ENCODE measurements around the gene NELFCD. TPM values are rescaled to one million over a fixed set of nuclear protein-coding genes. Genes with fewer than 3 reads are reported as not detected.

Gene NELFCD
- polyA plus RNA-seq, 3 donors from 2014 or later = 67.1 to 104 (median 71.7) TPM

- Mint-ChIP-seq H3K36me3 (peaks cover 24 to 56% (median 25%) of the 10 kb centered on the region in 3 donors), H3K4me3 (no peak overlapping the region), H3K9me3 (no peaks in the 10 kb centered on the region), H3K27ac (peak overlapping the region in 2 of 6 donors; percentile 17 to 56), H3K27me3 (ENCODE audit: low read depth in 3 of 3) (peaks cover 0 to 1% (median 0%) of the 10 kb centered on the region in 3 donors), H3K4me1 (no peaks in the 10 kb centered on the region)
- DNase-seq = no peak
Measured at GRCh38 chr20:58992911-58993310, 11.9 kb downstream of the NELFCD start.

GRCh38 chr20:58993332-58994248, 12.5 kb downstream of the NELFCD start:
- no peaks in the 10 kb centered on the region for H3K4me1 Mint-ChIP-seq
- peak overlapping the region in 1 of 6 donors; percentile 22 for H3K27ac Mint-ChIP-seq
- no peak for DNase-seq
- H3K4me3 Mint-ChIP-seq = no peak overlapping the region
- no peaks in the 10 kb centered on the region for H3K9me3 Mint-ChIP-seq
- peaks cover 0 to 1% (median 0%) of the 10 kb centered on the region in 3 donors for H3K27me3 Mint-ChIP-seq (ENCODE audit: low read depth in 3 of 3)
- peaks cover 24 to 53% (median 25%) of the 10 kb centered on the region in 3 donors for H3K36me3 Mint-ChIP-seq

DNA sequence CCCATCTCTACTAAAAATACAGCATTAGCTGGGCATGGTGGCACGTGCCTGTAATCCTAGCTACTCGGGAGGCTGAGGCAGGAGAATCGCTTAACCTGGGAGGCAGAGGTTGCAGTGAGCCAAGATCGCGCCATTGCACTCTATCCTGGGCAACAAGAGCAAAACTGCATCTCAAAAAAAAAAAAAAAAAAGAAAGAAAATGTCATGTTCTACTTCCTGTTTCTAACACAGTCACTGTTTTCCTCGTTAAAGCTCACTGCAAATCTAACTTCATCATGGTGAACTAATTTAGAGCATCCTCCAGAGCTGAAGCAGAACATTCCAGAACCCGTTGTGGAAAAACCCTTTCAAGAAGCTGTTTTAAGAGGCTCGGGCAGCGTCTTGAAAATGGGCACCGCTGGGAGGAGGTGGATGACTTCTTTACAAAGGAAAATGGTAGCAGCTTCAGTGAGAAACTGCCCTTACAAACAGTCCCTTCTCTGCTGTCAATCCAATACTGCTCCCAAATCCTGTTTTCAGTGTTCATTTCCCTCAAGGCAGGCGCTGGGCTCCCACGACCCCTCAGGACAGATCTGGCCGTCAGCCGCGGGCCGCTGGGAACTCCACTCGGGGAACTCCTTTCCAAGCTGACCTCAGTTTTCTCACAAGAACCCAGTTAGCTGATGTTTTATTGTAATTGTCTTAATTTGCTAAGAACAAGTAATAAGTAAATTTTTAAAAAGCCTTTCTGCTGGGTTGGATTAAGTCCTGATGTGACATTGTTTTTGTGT, 13.5 kb downstream of the NELFCD start:
- Mint-ChIP-seq H3K9me3 (no peaks in the 10 kb centered on the region), H3K36me3 (peaks cover 18 to 45% (median 18%) of the 10 kb centered on the region in 3 donors), H3K27me3 (ENCODE audit: low read depth in 3 of 3) (peaks cover 0 to 3% (median 0%) of the 10 kb centered on the region in 3 donors), H3K4me3 (no peak overlapping the region), H3K4me1 (no peaks in the 10 kb centered on the region), H3K27ac (peak overlapping the region in 1 of 6 donors; percentile 22)
- no peak for DNase-seq

- peaks cover 15 to 42% (median 15%) of the 10 kb centered on the region in 3 donors for H3K36me3 Mint-ChIP-seq
- DNase-seq = no peak
- no peaks in the 10 kb centered on the region for H3K4me1 Mint-ChIP-seq
- H3K4me3 Mint-ChIP-seq = no peak overlapping the region
- H3K9me3 Mint-ChIP-seq = no peaks in the 10 kb centered on the region
- peaks cover 0 to 3% (median 0%) of the 10 kb centered on the region in 3 donors for H3K27me3 Mint-ChIP-seq (ENCODE audit: low read depth in 3 of 3)
- H3K27ac Mint-ChIP-seq = peak overlapping the region in 2 of 6 donors; percentile 34 to 63
Measured at GRCh38 chr20:58995461-58996225, 14.6 kb downstream of the NELFCD start.

DNA sequence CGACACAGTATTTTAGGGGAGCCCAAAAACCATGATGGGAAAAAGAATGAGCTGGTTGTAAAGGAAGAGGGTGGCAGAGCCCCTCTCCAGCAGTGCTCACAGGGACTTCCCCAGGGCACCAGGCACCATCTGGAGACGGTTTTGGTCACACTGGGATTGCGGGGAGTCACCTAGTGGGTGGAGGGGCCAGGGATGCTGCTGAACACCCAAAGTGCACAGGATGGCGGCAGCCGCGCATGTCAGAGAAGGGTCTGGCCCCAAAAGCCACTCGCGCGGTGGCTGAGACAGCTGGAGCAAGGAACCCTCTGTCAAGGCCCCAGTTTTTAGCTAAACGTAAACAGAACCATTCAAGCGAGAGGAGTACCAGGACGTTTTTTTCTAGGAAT, 15.2 kb downstream of the NELFCD start:
- no peaks in the 10 kb centered on the region for H3K9me3 Mint-ChIP-seq
- no peak overlapping the region for H3K4me3 Mint-ChIP-seq
- H3K36me3 Mint-ChIP-seq = peaks cover 15 to 40% (median 15%) of the 10 kb centered on the region in 3 donors
- H3K27me3 Mint-ChIP-seq (ENCODE audit: low read depth in 3 of 3) = peaks cover 0 to 3% (median 0%) of the 10 kb centered on the region in 3 donors
- no peaks in the 10 kb centered on the region for H3K4me1 Mint-ChIP-seq
- no peak overlapping the region for H3K27ac Mint-ChIP-seq
- DNase-seq = no peak

DNA sequence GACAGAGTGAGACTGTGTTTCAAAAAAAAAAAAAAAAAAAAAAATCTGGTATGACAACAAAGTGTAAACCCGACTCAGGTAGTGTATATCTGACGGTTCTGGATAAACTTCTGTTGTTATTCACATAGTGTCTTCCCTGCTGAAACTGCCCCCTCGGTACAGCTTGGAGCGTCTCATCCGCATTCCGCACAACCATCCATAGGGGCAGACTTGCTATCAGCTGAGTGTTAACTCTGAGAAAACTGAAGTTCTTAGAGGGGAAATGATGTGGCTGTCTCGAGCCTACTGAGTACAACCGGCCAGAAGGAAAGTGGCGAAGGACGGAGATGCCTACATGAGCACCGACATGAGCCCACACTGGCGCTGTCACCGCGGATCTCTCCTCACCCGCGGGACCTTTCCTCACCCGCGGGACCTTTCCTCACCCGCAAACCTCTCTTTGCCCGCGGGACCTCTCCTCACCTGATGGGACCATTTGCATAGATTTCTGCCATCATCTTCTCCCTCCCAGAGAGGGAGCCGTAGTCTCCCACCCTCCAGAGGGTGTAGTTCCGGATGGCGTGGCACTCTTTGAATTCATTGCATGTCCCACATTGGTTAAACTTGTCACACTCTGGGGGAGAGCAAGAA, 16.2 kb downstream of the NELFCD start:
- H3K27me3 Mint-ChIP-seq (ENCODE audit: low read depth in 3 of 3) = peaks cover 0 to 1% (median 0%) of the 10 kb centered on the region in 3 donors
- DNase-seq = no peak
- peak overlapping the region in 1 of 6 donors; percentile 45 for H3K27ac Mint-ChIP-seq
- peaks cover 8 to 33% (median 11%) of the 10 kb centered on the region in 3 donors for H3K36me3 Mint-ChIP-seq
- H3K4me1 Mint-ChIP-seq = peaks cover 0 to under 1% of the 10 kb centered on the region in 2 donors
- H3K4me3 Mint-ChIP-seq = no peak overlapping the region
- H3K9me3 Mint-ChIP-seq = no peaks in the 10 kb centered on the region

DNA sequence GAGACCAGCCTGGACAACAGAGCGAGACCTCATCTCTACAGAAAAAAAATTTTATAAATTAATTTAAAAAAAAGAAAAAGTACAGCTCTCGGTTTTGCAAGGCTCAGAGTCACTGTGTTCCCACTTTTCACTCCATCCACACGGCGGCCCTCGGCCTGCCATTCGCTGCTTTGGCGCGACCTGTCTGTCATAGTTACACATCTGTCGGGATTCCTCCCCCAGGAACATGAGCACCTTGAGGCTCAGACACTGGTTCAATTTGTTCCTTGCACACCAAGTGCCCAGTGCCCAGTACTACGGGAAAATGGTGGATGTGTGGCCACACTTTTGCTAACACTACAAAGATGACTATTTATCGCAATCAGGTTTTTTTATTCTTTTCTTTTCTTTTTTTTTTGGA, 17.6 kb downstream of the NELFCD start:
- Mint-ChIP-seq H3K36me3 (peaks cover 8 to 23% (median 11%) of the 10 kb centered on the region in 3 donors), H3K4me3 (no peak overlapping the region), H3K9me3 (no peaks in the 10 kb centered on the region), H3K4me1 (peaks cover 7 to 8% of the 10 kb centered on the region in 2 donors), H3K27me3 (ENCODE audit: low read depth in 3 of 3) (peaks cover 0 to 1% (median 0%) of the 10 kb centered on the region in 3 donors), H3K27ac (no peak overlapping the region)
- DNase-seq = no peak

DNA sequence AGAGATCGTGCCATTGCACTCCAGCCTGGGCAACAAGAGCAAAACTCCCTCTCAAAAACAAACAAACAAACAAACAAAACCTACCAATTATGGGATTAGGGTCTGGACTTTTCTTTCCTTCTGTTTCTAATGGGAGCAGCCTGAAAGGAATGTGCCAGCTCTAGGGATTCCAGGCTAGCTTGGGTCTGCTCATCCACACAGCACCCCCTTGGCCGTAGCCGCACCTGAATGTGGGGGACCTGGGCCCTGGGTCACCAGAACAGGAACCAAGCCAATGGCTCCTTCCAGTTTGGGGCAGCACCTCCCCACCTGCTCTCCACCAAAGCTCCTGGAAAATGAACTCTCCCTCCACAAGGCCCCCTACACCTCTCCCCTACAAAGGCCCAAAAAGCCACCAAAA, 19.3 kb downstream of the NELFCD start:
- H3K36me3 Mint-ChIP-seq = peaks cover 6 to 18% (median 8%) of the 10 kb centered on the region in 3 donors
- peaks cover 0 to 2% (median 1%) of the 10 kb centered on the region in 3 donors for H3K27me3 Mint-ChIP-seq (ENCODE audit: low read depth in 3 of 3)
- no peak overlapping the region for H3K27ac Mint-ChIP-seq
- no peaks in the 10 kb centered on the region for H3K9me3 Mint-ChIP-seq
- H3K4me3 Mint-ChIP-seq = no peak overlapping the region
- H3K4me1 Mint-ChIP-seq = peaks cover 23 to 24% of the 10 kb centered on the region in 2 donors
- no peak for DNase-seq

DNA sequence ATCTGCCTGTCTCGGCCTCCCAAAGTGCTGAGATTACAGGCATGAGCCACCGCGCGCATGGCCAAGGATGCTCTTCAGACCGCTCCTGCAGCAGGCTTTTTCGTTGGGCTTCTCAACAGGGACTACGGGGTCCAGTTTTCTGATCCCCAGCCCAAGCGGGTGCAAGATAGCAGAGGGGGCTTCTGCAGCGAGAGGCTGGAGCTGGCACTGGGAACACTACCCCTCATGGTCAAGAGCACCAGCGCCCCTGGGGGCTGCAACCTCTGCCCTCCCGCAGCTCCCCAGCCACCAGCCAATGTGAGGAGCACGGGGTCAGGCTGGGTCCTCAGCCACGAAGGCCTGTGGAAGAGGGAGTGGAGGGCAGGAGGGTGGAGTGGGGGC, 20.0 kb downstream of the NELFCD start:
- Mint-ChIP-seq H3K9me3 (no peaks in the 10 kb centered on the region), H3K27ac (no peak overlapping the region), H3K36me3 (peaks cover 0 to 12% (median 3%) of the 10 kb centered on the region in 3 donors), H3K4me3 (no peak overlapping the region), H3K27me3 (ENCODE audit: low read depth in 3 of 3) (peaks cover 0 to 2% (median 1%) of the 10 kb centered on the region in 3 donors), H3K4me1 (peaks cover 31 to 32% of the 10 kb centered on the region in 2 donors)
- no peak for DNase-seq

GRCh38 chr20:59001449-59002171, 20.6 kb downstream of the NELFCD start:
- Mint-ChIP-seq H3K27me3 (ENCODE audit: low read depth in 3 of 3) (peaks cover 0 to 2% (median 1%) of the 10 kb centered on the region in 3 donors), H3K9me3 (no peaks in the 10 kb centered on the region), H3K36me3 (peaks cover 0 to 10% (median 2%) of the 10 kb centered on the region in 3 donors), H3K4me1 (peaks cover 33 to 34% of the 10 kb centered on the region in 2 donors), H3K27ac (no peak overlapping the region), H3K4me3 (no peak overlapping the region)
- no peak for DNase-seq

- peaks cover 33 to 34% of the 10 kb centered on the region in 2 donors for H3K4me1 Mint-ChIP-seq
- no peak overlapping the region for H3K4me3 Mint-ChIP-seq
- peaks cover 0 to 2% (median 1%) of the 10 kb centered on the region in 3 donors for H3K27me3 Mint-ChIP-seq (ENCODE audit: low read depth in 3 of 3)
- H3K9me3 Mint-ChIP-seq = no peaks in the 10 kb centered on the region
- peaks cover 0 to 4% (median 0%) of the 10 kb centered on the region in 3 donors for H3K36me3 Mint-ChIP-seq
- H3K27ac Mint-ChIP-seq = peak overlapping the region in 1 of 6 donors; percentile 53
- no peak for DNase-seq
Measured at GRCh38 chr20:59002388-59002787, 21.3 kb downstream of the NELFCD start.

GRCh38 chr20:59002874-59003399, 21.9 kb downstream of the NELFCD start:
- peaks cover 33 to 36% of the 10 kb centered on the region in 2 donors for H3K4me1 Mint-ChIP-seq
- peaks cover 0 to 2% (median 1%) of the 10 kb centered on the region in 3 donors for H3K27me3 Mint-ChIP-seq (ENCODE audit: low read depth in 3 of 3)
- no peak overlapping the region for H3K4me3 Mint-ChIP-seq
- H3K36me3 Mint-ChIP-seq = no peaks in the 10 kb centered on the region
- no peak for DNase-seq
- H3K27ac Mint-ChIP-seq = peak overlapping the region in 2 of 6 donors; percentile 24 to 53
- H3K9me3 Mint-ChIP-seq = no peaks in the 10 kb centered on the region
